Measurements from ENCODE around the gene GALNT17.

- TF ChIP-seq, protein P1, sequence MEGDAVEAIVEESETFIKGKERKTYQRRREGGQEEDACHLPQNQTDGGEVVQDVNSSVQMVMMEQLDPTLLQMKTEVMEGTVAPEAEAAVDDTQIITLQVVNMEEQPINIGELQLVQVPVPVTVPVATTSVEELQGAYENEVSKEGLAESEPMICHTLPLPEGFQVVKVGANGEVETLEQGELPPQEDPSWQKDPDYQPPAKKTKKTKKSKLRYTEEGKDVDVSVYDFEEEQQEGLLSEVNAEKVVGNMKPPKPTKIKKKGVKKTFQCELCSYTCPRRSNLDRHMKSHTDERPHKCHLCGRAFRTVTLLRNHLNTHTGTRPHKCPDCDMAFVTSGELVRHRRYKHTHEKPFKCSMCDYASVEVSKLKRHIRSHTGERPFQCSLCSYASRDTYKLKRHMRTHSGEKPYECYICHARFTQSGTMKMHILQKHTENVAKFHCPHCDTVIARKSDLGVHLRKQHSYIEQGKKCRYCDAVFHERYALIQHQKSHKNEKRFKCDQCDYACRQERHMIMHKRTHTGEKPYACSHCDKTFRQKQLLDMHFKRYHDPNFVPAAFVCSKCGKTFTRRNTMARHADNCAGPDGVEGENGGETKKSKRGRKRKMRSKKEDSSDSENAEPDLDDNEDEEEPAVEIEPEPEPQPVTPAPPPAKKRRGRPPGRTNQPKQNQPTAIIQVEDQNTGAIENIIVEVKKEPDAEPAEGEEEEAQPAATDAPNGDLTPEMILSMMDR (IDR thresholded peaks at IDR 0.05) = no peak
- TF ChIP-seq POLR2A (IDR thresholded peaks at IDR 0.05) = no peak
Measured at GRCh38 chr7:71132127-71132376, at the start of gene GALNT17.

Data from breast epithelium (tissue), 3 donors.